SK-N-SH treated with all-trans-retinoic acid at 6 μM for 48 hours (cell line): Measurements from ENCODE around the gene NMRK1.

ENCODE experiments used
- ATAC-seq: fragments of 200-7000 bp; cut with Tn5 transposase; 3 replicates; pipeline ENCODE4 v1.9.1; 2020; ENCODE audit warnings: mild to moderate bottlenecking, moderate library complexity
- ARNTL ChIP-seq: fragments of 450-650 bp; formaldehyde crosslinking; IDR thresholded peaks from 2 replicates; pipeline ENCODE4 v1.5.0; 2020; ENCODE audit warnings: low read depth, mild to moderate bottlenecking, moderate library complexity, borderline replicate concordance
- BACH2 ChIP-seq: fragments of 250-450 bp; sonication (Bioruptor Pico); IDR thresholded peaks from 2 replicates; pipeline ENCODE4 v1.9.0; 2021; ENCODE audit warnings: mild to moderate bottlenecking, borderline replicate concordance
- CSDC2 ChIP-seq: fragments of 250-450 bp; sonication (Bioruptor Pico); IDR thresholded peaks from 2 replicates; pipeline ENCODE4 v1.5.0; 2020; ENCODE audit warnings: mild to moderate bottlenecking, moderate library complexity
- ESRRG ChIP-seq: fragments of 250-450 bp; sonication (Bioruptor Pico); IDR thresholded peaks from 2 replicates; pipeline ENCODE4 v1.6.1; 2021; ENCODE audit warnings: mild to moderate bottlenecking
- GLIS3 ChIP-seq: fragments of 250-450 bp; sonication (Bioruptor Pico); IDR thresholded peaks from 2 replicates; pipeline ENCODE4 v1.5.0; 2020; ENCODE audit warnings: mild to moderate bottlenecking, moderate library complexity
- ISL1 ChIP-seq: fragments of 250-450 bp; sonication (Bioruptor Pico); IDR thresholded peaks from 2 replicates; pipeline ENCODE4 v2.1.2; 2022; ENCODE audit warnings: mild to moderate bottlenecking, moderate library complexity
- OSR1 ChIP-seq: fragments of 250-450 bp; sonication (Bioruptor Pico); IDR thresholded peaks from 2 replicates; pipeline ENCODE4 v1.8.0; 2022; ENCODE audit warnings: moderate library complexity, mild to moderate bottlenecking, inconsistent platforms
- PPARA ChIP-seq: fragments of 250-450 bp; sonication (Bioruptor Pico); IDR thresholded peaks from 2 replicates; pipeline ENCODE4 v1.5.0; 2020; ENCODE audit warnings: mild to moderate bottlenecking, borderline replicate concordance
- RARB ChIP-seq: fragments of 250-450 bp; sonication (Bioruptor Pico); IDR thresholded peaks from 2 replicates; pipeline ENCODE4 v1.8.0; 2021; ENCODE audit warnings: mild to moderate bottlenecking, moderate library complexity
- SNAI2 ChIP-seq: fragments of 250-450 bp; sonication (Bioruptor Pico); IDR thresholded peaks from 2 replicates; pipeline ENCODE4 v1.5.0; 2020; ENCODE audit warnings: mild to moderate bottlenecking, moderate library complexity
- TCF4 ChIP-seq: fragments of 250-450 bp; sonication (Bioruptor Pico); IDR thresholded peaks from 2 replicates; pipeline ENCODE4 v1.8.0; 2021; ENCODE audit warnings: mild to moderate bottlenecking, moderate library complexity, borderline replicate concordance
- TOX ChIP-seq: fragments of 250-450 bp; sonication (Bioruptor Pico); IDR thresholded peaks from 2 replicates; pipeline ENCODE4 v1.8.0; 2021; ENCODE audit warnings: mild to moderate bottlenecking, moderate library complexity, borderline replicate concordance
- ZC3H10 ChIP-seq: fragments of 250-450 bp; sonication (Bioruptor Pico); IDR thresholded peaks from 2 replicates; pipeline ENCODE4 v1.5.1; 2021; ENCODE audit warnings: mild to moderate bottlenecking, moderate library complexity
- ZFP3 ChIP-seq: fragments of 250-450 bp; sonication (Bioruptor Pico); IDR thresholded peaks from 2 replicates; pipeline ENCODE4 v1.5.0; 2020; ENCODE audit warnings: mild to moderate bottlenecking, moderate library complexity
- ZFP30 ChIP-seq: fragments of 450-650 bp; formaldehyde crosslinking; IDR thresholded peaks from 2 replicates; pipeline ENCODE4 v1.5.0; 2022; ENCODE audit warnings: mild to moderate bottlenecking, moderate library complexity
- ZNF70 ChIP-seq: fragments of 450-650 bp; formaldehyde crosslinking; IDR thresholded peaks from 2 replicates; pipeline ENCODE4 v1.5.0; 2020; ENCODE audit warnings: mild to moderate bottlenecking, moderate library complexity
- ZNF8 ChIP-seq: fragments of 450-650 bp; formaldehyde crosslinking; IDR thresholded peaks from 2 replicates; pipeline ENCODE4 v1.5.0; 2020; ENCODE audit warnings: mild to moderate bottlenecking, moderate library complexity
- TF ChIP-seq, protein P1 (sequence below): fragments of 250-450 bp; sonication (Bioruptor Pico); IDR thresholded peaks from 2 replicates; pipeline ENCODE4 v1.8.0; 2021; ENCODE audit warnings: low read depth, mild to moderate bottlenecking, moderate library complexity, borderline replicate concordance
- TF ChIP-seq, protein P2 (sequence below): fragments of 250-450 bp; sonication (Bioruptor Pico); IDR thresholded peaks from 2 replicates; pipeline ENCODE4 v1.5.1; 2021; ENCODE audit warnings: mild to moderate bottlenecking, moderate library complexity
- TF ChIP-seq, protein P3 (sequence below): fragments of 250-450 bp; sonication (Bioruptor Pico); IDR thresholded peaks from 2 replicates; pipeline ENCODE4 v1.5.0; 2020; ENCODE audit warnings: mild to moderate bottlenecking, moderate library complexity
- TF ChIP-seq, protein P4 (sequence below): fragments of 250-450 bp; sonication (Bioruptor Pico); IDR thresholded peaks from 2 replicates; pipeline ENCODE4 v1.8.0; 2020; ENCODE audit warnings: mild to moderate bottlenecking, moderate library complexity, borderline replicate concordance

The NMRK1 gene

DNA sequence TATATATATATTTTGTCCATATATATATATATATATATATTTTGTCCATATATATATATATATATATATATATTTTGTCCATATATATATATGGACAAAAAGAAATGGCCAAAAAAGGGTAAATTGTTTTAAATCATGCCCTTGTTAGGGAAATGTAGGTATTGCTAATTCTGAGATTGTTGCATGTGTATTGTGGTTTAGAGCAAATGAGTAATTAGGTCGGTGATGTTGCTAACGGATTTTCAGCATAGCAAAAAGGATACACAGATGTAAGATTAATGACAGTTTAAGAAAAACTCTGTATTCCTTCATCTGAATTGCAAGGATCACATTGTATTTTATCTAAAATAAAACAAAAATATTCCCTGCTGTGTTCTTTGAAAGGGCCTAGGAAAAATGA, 40.6 kb upstream of the NMRK1 start:
- TF ChIP-seq ZFP3 (CRISPR knock-in tag), result no peak
- no peak for ATAC-seq

DNA sequence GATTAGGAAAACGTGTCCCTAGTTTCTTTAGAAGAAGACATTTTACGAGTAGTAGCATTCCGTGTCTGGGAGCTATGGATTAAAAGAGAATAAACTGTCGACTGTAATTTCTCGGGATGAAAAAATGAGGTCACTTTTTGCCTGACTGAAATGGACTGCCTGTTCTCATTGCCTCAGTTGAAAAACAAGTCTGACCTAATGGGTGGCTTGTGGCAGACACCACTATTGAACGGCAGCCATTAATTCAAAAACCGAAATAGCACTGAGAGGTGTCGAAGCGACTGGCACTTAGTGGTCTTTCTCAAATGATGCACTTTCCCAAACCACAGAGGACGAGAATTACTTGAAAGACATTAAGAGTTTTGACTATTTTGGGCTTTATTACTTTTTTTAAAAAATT, 35.7 kb upstream of the NMRK1 start:
- no peak for ATAC-seq
- TF ChIP-seq ZFP30 (CRISPR knock-in tag) (no peak), TOX (CRISPR knock-in tag) (no peak), TCF4 (CRISPR knock-in tag) (no peak), ISL1 (CRISPR knock-in tag) (no peak), SNAI2 (CRISPR knock-in tag) (no peak), GLIS3 (CRISPR knock-in tag) (no peak), ZNF8 (CRISPR knock-in tag) (no peak), RARB (CRISPR knock-in tag) (no peak)
- TF ChIP-seq, protein P1, sequence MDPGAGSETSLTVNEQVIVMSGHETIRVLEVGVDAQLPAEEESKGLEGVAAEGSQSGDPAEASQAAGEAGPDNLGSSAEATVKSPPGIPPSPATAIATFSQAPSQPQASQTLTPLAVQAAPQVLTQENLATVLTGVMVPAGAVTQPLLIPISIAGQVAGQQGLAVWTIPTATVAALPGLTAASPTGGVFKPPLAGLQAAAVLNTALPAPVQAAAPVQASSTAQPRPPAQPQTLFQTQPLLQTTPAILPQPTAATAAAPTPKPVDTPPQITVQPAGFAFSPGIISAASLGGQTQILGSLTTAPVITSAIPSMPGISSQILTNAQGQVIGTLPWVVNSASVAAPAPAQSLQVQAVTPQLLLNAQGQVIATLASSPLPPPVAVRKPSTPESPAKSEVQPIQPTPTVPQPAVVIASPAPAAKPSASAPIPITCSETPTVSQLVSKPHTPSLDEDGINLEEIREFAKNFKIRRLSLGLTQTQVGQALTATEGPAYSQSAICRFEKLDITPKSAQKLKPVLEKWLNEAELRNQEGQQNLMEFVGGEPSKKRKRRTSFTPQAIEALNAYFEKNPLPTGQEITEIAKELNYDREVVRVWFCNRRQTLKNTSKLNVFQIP (CRISPR knock-in tag), result no peak
- TF ChIP-seq, protein P2, sequence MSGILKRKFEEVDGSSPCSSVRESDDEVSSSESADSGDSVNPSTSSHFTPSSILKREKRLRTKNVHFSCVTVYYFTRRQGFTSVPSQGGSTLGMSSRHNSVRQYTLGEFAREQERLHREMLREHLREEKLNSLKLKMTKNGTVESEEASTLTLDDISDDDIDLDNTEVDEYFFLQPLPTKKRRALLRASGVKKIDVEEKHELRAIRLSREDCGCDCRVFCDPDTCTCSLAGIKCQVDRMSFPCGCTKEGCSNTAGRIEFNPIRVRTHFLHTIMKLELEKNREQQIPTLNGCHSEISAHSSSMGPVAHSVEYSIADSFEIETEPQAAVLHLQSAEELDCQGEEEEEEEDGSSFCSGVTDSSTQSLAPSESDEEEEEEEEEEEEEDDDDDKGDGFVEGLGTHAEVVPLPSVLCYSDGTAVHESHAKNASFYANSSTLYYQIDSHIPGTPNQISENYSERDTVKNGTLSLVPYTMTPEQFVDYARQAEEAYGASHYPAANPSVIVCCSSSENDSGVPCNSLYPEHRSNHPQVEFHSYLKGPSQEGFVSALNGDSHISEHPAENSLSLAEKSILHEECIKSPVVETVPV (CRISPR knock-in tag), result no peak

DNA sequence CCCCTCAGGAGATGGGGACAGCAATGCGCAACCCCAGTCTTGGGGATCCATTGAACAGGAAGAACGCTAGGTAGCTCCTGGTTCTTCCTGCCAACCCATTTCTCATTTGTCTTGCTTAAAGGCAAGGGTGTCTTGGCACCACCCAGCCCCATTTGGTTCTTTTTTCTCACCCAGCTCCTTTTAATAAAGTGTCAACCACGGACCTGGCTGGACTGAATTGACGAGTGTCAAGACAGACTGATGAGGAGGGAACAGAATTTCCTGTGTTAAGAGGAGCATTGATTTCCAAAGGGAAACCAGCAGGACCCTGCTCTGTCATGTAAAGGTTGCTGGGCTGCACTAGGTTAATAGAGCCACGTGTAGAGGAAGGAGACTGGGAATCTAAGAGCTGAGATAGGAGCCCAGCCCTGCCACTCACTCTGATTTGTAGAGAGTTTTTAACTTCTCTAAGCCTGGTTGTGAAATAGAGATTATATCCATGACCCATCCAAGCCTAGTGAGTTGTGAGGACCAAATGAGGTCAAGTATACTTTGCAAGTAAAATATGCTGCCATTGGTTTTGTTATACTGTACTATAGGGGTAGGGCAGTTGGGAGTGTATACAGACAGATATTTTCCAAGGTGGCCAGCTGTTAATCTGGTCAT, 34.1 kb upstream of the NMRK1 start:
- no peak for TF ChIP-seq ARNTL (CRISPR knock-in tag)
- no peak for TF ChIP-seq ZFP3 (CRISPR knock-in tag)
- TF ChIP-seq, protein P3, sequence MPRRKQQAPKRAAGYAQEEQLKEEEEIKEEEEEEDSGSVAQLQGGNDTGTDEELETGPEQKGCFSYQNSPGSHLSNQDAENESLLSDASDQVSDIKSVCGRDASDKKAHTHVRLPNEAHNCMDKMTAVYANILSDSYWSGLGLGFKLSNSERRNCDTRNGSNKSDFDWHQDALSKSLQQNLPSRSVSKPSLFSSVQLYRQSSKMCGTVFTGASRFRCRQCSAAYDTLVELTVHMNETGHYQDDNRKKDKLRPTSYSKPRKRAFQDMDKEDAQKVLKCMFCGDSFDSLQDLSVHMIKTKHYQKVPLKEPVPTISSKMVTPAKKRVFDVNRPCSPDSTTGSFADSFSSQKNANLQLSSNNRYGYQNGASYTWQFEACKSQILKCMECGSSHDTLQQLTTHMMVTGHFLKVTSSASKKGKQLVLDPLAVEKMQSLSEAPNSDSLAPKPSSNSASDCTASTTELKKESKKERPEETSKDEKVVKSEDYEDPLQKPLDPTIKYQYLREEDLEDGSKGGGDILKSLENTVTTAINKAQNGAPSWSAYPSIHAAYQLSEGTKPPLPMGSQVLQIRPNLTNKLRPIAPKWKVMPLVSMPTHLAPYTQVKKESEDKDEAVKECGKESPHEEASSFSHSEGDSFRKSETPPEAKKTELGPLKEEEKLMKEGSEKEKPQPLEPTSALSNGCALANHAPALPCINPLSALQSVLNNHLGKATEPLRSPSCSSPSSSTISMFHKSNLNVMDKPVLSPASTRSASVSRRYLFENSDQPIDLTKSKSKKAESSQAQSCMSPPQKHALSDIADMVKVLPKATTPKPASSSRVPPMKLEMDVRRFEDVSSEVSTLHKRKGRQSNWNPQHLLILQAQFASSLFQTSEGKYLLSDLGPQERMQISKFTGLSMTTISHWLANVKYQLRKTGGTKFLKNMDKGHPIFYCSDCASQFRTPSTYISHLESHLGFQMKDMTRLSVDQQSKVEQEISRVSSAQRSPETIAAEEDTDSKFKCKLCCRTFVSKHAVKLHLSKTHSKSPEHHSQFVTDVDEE (CRISPR knock-in tag), result no peak
- no peak for TF ChIP-seq ISL1 (CRISPR knock-in tag)
- no peak for TF ChIP-seq ESRRG (CRISPR knock-in tag)
- ATAC-seq, result no peak

DNA sequence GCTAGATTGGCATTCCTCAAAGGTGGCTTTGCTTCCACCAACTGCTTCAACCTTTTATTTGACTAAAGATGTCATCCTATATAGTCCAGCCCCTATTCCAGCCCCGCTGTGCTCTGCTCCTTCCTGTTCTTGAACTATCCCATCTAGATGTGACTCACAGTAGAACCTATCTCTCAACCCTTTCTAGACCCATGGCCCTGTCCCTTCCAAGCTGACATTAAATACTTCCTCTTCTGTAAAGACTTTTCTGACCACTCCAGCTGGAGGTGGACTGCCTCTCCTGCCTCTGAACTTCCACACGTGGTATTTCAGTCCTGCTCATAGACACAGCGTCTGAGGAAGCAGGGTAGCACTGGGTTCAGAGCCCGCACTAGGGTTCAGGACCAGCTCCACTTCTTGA, 32.7 kb upstream of the NMRK1 start:
- no peak for ATAC-seq
- TF ChIP-seq TCF4 (CRISPR knock-in tag) (no peak), ISL1 (CRISPR knock-in tag) (no peak), ARNTL (CRISPR knock-in tag) (no peak), RARB (CRISPR knock-in tag) (no peak), ZNF70 (no peak), BACH2 (CRISPR knock-in tag) (no peak), SNAI2 (CRISPR knock-in tag) (no peak), ZFP30 (CRISPR knock-in tag) (no peak), GLIS3 (CRISPR knock-in tag) (no peak), TOX (CRISPR knock-in tag) (no peak), OSR1 (CRISPR knock-in tag) (no peak), PPARA (CRISPR knock-in tag) (no peak), CSDC2 (CRISPR knock-in tag) (no peak), ZC3H10 (CRISPR knock-in tag) (no peak)
- TF ChIP-seq, protein P4, sequence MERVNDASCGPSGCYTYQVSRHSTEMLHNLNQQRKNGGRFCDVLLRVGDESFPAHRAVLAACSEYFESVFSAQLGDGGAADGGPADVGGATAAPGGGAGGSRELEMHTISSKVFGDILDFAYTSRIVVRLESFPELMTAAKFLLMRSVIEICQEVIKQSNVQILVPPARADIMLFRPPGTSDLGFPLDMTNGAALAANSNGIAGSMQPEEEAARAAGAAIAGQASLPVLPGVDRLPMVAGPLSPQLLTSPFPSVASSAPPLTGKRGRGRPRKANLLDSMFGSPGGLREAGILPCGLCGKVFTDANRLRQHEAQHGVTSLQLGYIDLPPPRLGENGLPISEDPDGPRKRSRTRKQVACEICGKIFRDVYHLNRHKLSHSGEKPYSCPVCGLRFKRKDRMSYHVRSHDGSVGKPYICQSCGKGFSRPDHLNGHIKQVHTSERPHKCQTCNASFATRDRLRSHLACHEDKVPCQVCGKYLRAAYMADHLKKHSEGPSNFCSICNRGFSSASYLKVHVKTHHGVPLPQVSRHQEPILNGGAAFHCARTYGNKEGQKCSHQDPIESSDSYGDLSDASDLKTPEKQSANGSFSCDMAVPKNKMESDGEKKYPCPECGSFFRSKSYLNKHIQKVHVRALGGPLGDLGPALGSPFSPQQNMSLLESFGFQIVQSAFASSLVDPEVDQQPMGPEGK (CRISPR knock-in tag), result no peak
- TF ChIP-seq, protein P2 (CRISPR knock-in tag), result no peak
- TF ChIP-seq, protein P1 (CRISPR knock-in tag), result no peak
- TF ChIP-seq, protein P3 (CRISPR knock-in tag), result no peak
